Posterior vena cava (tissue), 2 donors: ENCODE results near the gene DYRK1A. TPM values are rescaled to one million over a fixed set of nuclear protein-coding genes. Genes with fewer than 3 reads are reported as not detected.
"Not testable (repeated sequence)": the region's sequence is repeated elsewhere in the genome, so short reads cannot be mapped to it uniquely, and the experiment has no call there.

Source experiments
- DNase-seq: peaks from one replicate; pipeline ENCODE4 v3.0.0-alpha.2; 2020; ENCODE audit warnings: low spot score
- intact Hi-C, 2 donors: fragments of 100-400 bp; cut with DNase I; formaldehyde crosslinking; loops; one replicate each; pipeline versions ENCODE4 v1.14.1 to v1.14.2; 2022 to 2023
- total RNA-seq, 2 donors: library from RNA; stranded (reverse); fragmentation: NEBNext Ultra II Directional; extraction: Animal tissue kit (Norgen Biotek cat#: 25700); gene quantifications; one replicate each; pipeline ENCODE4 v1.2.1, GENCODE V29; 2021
- donor health status: DM: yes; HTN: yes; CAD: no.
- donor health status: DM: yes; HTN: yes; CAD: no.

DYRK1A gene
- total RNA-seq, 2 donors from 2014 or later, result 58.1 to 68.2 TPM

DNA sequence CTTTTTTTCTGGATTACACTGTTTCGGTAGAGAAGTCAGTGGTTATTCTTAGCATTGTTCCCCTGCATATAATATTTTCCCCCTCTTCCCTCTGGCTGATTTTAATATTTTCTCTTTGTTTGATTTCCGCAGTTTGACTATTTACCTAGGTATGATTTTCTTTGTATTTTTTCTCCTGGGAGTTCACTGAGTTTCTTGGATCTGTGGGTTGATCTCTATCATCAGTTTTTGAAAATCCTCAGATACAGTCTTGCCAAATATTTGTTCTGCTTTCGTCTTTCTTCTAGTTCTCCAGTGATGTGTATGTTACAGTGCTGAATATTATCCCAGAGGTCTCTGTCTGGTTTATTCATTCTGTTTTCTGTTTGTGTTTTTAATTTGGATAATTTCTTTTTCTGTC is 136.4 kb downstream of the DYRK1A start:
- intact Hi-C loops, result no loop called here
- DNase-seq, result no peak

DNA sequence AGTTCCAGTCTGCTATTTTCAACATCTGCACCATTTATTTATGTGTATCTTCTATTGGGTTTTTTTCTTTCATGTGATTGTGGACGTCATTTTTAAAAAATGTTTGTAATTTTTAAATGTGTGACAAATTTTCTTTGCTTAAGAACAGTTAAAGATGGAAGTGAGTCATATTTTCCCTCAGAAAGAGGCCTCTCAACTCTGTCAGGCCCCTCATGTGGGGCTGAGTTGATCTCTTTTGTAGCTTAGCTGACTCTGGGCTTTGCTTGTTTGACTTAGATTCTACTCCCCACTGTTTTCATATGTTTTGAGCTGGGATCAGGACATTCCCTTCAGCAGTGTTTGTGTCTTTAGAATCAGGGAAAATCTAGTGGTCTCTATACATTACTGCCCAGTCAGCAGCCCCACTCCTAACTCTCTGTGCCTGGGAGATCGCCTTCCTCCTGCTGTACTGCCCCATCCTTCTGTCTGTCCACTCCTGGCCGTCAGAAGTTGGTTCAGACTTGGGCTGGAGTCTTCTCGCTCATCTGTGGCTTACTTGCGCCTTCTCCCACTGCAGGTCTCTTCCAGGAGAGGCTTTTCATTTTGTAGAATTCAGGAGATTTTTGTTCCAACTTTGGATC is 137.4 kb downstream of the DYRK1A start:
- no peak for DNase-seq
- intact Hi-C loops, result no loop called here

- intact Hi-C loops, result no loop called here
- DNase-seq, result no peak
Observed at GRCh38 chr21:37505963-37506362, 139.4 kb downstream of the DYRK1A start.

DNA sequence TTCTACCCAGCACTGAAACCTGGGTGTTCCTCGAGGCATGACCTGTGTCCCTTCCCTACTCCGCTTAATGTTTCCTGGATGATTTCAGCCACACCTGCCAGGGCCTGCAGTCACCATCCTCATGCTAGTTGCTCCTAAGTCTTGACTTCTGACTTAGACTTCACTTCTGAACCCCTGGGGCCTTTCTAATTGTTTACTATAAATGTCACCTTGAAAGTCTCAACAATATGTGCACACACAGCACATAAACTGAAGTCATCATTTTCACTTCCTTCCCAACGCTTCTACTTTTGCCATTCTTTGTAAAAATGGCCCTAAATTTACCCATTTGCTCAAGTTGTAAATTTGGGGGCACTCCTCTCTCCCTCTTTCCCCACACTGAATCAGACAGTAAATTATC is 141.1 kb downstream of the DYRK1A start:
- intact Hi-C loops, result no loop called here
- DNase-seq, result no peak

DNA sequence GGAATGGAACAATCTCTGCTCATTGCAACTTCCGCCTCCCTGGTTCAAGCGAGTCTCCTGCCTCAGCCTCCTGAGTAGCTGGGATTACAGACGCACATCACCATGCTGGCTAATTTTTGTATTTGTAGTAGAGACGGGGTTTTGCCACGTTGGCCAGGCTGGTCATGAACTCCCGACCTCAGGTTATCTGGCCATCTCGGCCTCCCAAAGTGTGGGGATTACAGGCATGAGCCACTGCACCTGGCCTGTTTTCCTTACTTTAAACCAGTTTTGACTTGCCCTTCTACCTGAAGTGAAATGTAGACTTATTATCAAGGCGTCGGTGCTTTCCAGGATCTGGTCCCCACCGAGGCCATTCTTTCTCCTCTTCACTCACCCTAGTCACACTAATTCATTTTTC is 141.8 kb downstream of the DYRK1A start:
- DNase-seq, result no peak
- intact Hi-C loops, result no loop called here

DNA sequence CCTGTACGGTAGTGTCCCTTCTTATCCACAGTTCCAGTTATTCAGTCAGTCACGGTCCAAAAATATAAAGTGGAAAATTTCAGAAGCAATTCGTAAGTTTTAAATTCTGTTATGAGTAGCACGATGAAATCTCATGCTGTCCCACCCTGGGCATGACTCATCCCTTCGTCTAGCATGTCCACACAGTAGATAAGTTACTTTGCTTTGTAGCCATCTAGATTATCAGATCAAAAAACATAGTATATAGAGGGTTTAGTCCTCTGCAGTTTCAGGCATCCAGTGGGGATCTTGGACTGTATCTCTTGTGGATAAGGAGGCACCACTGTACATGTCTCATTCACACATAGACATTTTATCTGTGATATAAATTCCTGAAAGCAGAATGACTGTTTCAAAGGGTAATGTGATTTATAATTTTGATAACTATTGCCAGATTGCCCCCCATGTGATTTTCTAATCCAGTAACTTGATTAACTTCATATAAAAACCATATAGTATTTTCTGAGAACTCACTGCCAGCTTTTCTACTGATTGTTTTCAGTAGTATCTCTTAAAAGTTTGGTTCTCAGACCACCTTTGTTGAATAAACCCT is 143.3 kb downstream of the DYRK1A start:
- intact Hi-C loops, result no loop called here
- DNase-seq, result no peak

DNA sequence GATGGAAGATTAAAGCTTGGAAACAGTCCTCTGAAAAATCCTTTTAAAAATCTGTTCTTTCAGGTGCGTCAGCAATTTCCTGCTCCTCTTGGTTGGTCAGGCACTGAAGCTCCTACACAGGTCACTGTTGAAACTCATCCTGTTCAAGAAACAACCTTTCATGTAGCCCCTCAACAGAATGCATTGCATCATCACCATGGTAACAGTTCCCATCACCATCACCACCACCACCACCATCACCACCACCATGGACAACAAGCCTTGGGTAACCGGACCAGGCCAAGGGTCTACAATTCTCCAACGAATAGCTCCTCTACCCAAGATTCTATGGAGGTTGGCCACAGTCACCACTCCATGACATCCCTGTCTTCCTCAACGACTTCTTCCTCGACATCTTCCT is 145.3 kb downstream of the DYRK1A start:
- intact Hi-C loops, result no loop called here
- DNase-seq, result no peak

- intact Hi-C loops, result no loop called here
Observed at GRCh38 chr21:37513383-37513782, 146.8 kb downstream of the DYRK1A start.

GRCh38 chr21:37514038-37514667 is 147.6 kb downstream of the DYRK1A start:
- DNase-seq, result no peak
- intact Hi-C loops, result no loop called here

More at GRCh38 chr21:37513383-37513782, 146.8 kb downstream of the DYRK1A start:
- DNase-seq, result no peak

- DNase-seq, result no peak
- intact Hi-C loops, result no loop called here
Observed at GRCh38 chr21:37516998-37517397, 150.4 kb downstream of the DYRK1A start.

- intact Hi-C loops, result no loop called here
- no peak for DNase-seq
Observed at GRCh38 chr21:37520801-37521200, 154.2 kb downstream of the DYRK1A start.

DNA sequence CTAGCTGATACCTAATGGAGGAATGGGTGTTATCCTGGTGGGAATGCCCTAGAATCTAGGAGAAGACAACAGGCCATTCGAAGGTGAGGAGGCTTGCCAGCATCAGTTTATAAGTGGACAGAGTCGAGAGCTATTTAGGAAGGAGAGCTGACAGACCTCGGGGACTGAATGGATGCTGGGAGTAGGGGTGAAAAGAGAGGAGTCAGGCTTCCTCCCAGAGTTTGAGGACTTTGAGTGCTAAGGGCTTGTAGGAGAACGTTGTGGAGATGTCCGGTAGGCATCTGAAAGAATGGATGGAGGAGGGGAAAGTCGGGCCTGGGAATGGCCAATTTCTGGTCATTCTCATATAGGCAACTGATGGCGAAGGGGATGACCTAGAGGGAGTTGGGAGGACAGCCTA is 155.1 kb downstream of the DYRK1A start:
- intact Hi-C loops, result no loop called here
- DNase-seq, result no peak

- no peak for DNase-seq
- intact Hi-C loops, result no loop called here
Observed at GRCh38 chr21:37522641-37523295, 156.2 kb downstream of the DYRK1A start.

GRCh38 chr21:37524944-37525343 is 158.4 kb downstream of the DYRK1A start:
- DNase-seq, intact Hi-C loops: not testable (repeated sequence)

DNA sequence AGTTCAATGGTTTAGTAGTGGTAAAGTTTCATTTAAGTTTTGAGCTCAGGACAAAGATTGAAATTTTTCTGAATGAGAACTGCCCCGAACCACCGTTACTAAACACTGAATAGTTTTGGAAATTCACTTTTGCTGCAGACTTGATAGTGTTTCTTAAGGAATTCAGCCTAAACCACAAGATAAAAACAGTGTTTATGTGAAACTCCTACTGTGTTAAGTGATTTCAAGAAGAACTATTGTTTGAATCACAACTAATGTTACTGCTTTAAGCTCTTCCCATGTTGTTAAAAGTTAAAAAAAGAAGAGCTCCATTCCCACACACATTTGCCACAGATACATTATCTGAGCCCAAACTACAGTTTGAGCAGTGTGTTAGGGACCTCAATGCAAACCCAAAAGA is 159.2 kb downstream of the DYRK1A start:
- intact Hi-C loops, result no loop called here

DNA sequence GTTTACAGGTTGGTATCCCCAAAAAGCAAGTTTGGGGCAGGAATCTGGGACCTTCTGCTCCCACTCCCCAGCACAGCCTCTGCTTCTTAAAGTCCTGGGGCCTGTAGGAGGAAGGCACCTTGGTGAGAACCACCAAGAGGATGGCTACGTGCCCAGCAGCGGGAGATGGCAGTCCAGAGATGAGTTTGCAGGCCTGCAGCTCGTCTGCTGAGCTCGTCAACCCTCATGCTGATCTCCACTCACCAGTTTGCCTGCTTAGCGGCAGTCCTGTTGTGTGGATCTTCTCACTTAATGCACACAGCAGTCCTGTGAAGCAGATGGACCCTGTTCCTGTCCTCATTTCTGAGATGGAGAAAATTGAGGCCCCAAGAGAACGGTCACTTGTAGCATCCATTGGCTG is 160.5 kb downstream of the DYRK1A start:
- intact Hi-C loops, result no loop called here
- DNase-seq, result no peak

More for the DNA sequence above, 159.2 kb downstream of the DYRK1A start:
- DNase-seq, result no peak

DNA sequence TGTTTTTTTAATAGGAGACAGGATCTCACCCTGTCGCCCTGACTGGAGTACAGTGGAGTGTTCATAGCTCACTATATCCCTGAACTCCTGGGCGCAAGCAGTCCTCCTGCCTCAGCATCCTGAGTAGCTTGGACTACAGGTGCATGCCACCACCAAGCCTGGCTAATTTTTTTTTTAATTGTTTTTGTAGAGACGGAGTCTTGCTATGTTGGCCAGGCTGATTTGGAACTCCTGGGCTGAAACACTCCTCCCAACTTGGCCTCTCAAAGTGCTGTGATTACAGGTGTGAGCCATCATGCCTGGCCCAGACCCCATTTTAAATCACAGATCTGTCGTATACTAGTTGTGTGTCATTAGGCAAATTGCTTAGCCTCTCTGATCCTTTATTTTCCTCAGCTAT is 161.1 kb downstream of the DYRK1A start:
- DNase-seq, result no peak
- intact Hi-C loops, result no loop called here

DNA sequence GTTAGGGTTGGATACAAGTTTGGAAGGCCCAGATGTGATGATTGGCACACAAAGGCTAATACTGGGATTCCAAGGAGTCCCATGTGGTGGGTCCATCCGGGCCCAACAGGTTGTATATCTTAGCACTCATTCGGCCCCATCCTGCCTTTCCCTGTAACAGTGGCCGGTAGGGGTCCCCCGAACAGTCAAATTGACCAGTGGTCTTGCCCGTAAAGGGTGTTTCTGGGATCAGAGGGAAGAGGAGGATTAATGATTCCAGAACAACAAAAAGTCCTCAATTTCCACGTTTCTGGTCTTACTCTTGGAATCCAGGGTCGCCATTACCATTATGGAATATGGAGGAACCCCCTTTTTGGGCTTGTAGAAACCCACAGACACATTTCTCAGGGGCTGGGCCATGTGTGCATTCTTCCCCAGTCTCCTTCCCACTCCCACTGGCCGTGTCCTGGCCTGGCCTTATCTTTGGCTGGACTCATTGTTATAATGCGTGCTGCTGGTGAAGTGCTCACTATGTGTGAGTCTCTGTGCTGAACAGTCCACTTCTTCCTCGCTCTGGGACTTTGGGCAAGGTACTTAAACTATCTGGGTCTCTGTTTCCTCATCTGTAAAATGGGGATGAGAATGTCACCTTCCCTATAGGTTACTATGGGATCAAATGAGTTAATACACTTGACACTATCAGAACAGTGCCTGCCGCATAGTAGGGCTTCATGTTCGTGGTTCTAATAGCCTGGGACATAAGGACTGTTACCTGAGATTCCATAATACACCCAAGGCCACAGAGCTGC is 161.8 kb downstream of the DYRK1A start:
- intact Hi-C loops, result no loop called here
- DNase-seq, result no peak

GRCh38 chr21:37529649-37530048 is 163.1 kb downstream of the DYRK1A start:
- DNase-seq, result no peak

GRCh38 chr21:37530901-37531351 is 164.4 kb downstream of the DYRK1A start:
- DNase-seq, result no peak
- intact Hi-C loops, result no loop called here

More at GRCh38 chr21:37529649-37530048, 163.1 kb downstream of the DYRK1A start:
- intact Hi-C loops, result no loop called here
